GM10248 (cell line): ENCODE measurements around the gene TAC4.

Source experiments
- CTCF ChIA-PET: fragments of 300-600 bp; sonication (Branson Sonifier 250); formaldehyde crosslinking; extraction: SDS; loops from one replicate; lab custom pipeline; 2021; ENCODE audit warnings: antibody characterized with exemption; lab: Yijun Ruan, JAX
- POLR2A ChIA-PET: fragments of 350-650 bp; sonication (Branson Sonifier 250); formaldehyde crosslinking; extraction: SDS; loops from one replicate; lab custom pipeline; 2020; ENCODE audit warnings: antibody characterized with exemption; lab: Yijun Ruan, JAX
- DNase-seq: peaks from one replicate; pipeline ENCODE4 v3.0.0; 2012; ENCODE audit errors: extremely low spot score
- CTCF ChIP-seq: IDR thresholded peaks from 2 replicates; pipeline ENCODE4 v1.5.1; 2012; ENCODE audit warnings: mild to moderate bottlenecking, low read depth; ENCODE audit errors: extremely low read depth, missing control alignments, control extremely low read depth

TAC4 gene

GRCh38 chr17:49842846-49843245 lies 5.0 kb downstream of the TAC4 start:
- ChIA-PET POLR2A (no interaction called here), CTCF (interaction anchor here (0.9 to 1.0 kb wide), 2 partner anchors 147 to 273 kb away, joined by 3 to 5 read pairs; no protein-coding TSS in a partner anchor)
- TF ChIP-seq CTCF, result no peak
- no peak for DNase-seq

- no peak for DNase-seq
- CTCF ChIA-PET, result no interaction called here
- POLR2A ChIA-PET, result no interaction called here
- no peak for TF ChIP-seq CTCF
These were observed 5.5 kb downstream of the TAC4 start for GRCh38 chr17:49842371-49842770.

- no peak for TF ChIP-seq CTCF
- no peak for DNase-seq
- POLR2A ChIA-PET, result no interaction called here
- CTCF ChIA-PET, result no interaction called here
These were observed 6.3 kb downstream of the TAC4 start for GRCh38 chr17:49841548-49841947.

GRCh38 chr17:49839455-49839854 lies 8.4 kb downstream of the TAC4 start:
- no peak for DNase-seq
- no peak for TF ChIP-seq CTCF
- CTCF ChIA-PET, result interaction anchor here (0.8 to 1.8 kb wide), 3 partner anchors 21 to 157 kb away, joined by 3 to 4 read pairs (median 4); no protein-coding TSS in a partner anchor
- POLR2A ChIA-PET, result no interaction called here

- ChIA-PET CTCF (interaction anchor here (1.2 kb wide), 1 partner anchor 162 kb away, joined by 3 read pairs; no protein-coding TSS in a partner anchor), POLR2A (no interaction called here)
- DNase-seq, result no peak
- no peak for TF ChIP-seq CTCF
These were observed 11.5 kb downstream of the TAC4 start for GRCh38 chr17:49836111-49837030.

GRCh38 chr17:49835472-49835871 lies 12.4 kb downstream of the TAC4 start:
- CTCF ChIA-PET, result interaction anchor here (1.2 kb wide), 1 partner anchor 163 kb away, joined by 3 read pairs; no protein-coding TSS in a partner anchor
- POLR2A ChIA-PET, result no interaction called here
- no peak for DNase-seq
- no peak for TF ChIP-seq CTCF
